Trophoblast cell (in vitro differentiated cells and primary cell): ENCODE data around the gene IL23A.

Experiments
- DNase-seq, 2 donors: peaks; one replicate each; pipeline ENCODE4 v3.0.0-alpha.2; 2016
- H2AFZ ChIP-seq: 2 replicates; pipeline ENCODE4 v1.6.1; 2013; ENCODE audit warnings: low read length, moderate library complexity, mild to moderate bottlenecking; ENCODE audit not compliant: insufficient read depth, poor library complexity
- H2AK5ac ChIP-seq: 2 replicates; pipeline ENCODE4 v1.6.1; 2013; ENCODE audit warnings: mild to moderate bottlenecking, low read length
- H2BK120ac ChIP-seq: 2 replicates; pipeline ENCODE4 v1.6.1; 2013; ENCODE audit warnings: low read length, mild to moderate bottlenecking, moderate library complexity; ENCODE audit not compliant: insufficient read depth, poor library complexity
- H2BK12ac ChIP-seq: 2 replicates; pipeline ENCODE4 v1.6.1; 2013; ENCODE audit warnings: mild to moderate bottlenecking, low read length, moderate library complexity
- H2BK5ac ChIP-seq: 2 replicates; pipeline ENCODE4 v1.6.1; 2013; ENCODE audit warnings: low read length, low read depth, moderate library complexity, mild to moderate bottlenecking; ENCODE audit not compliant: poor library complexity
- H3K14ac ChIP-seq: 2 replicates; pipeline ENCODE4 v1.6.1; 2013; ENCODE audit warnings: mild to moderate bottlenecking, low read length
- H3K18ac ChIP-seq: 2 replicates; pipeline ENCODE4 v1.6.1; 2013; ENCODE audit warnings: mild to moderate bottlenecking, low read length
- H3K23ac ChIP-seq: 2 replicates; pipeline ENCODE4 v1.6.1; 2013; ENCODE audit warnings: low read length
- H3K27ac ChIP-seq: 2 replicates; pipeline ENCODE4 v1.5.1; 2013; ENCODE audit warnings: low read depth, mild to moderate bottlenecking, inconsistent platforms, low read length, moderate library complexity
- H3K27me3 ChIP-seq: 2 replicates; pipeline ENCODE4 v1.6.1; 2013; ENCODE audit warnings: inconsistent platforms, mild to moderate bottlenecking, low read length, moderate library complexity; ENCODE audit not compliant: insufficient read depth
- H3K36me3 ChIP-seq, 2 experiments: 1 replicate in 1 of 2; 2 replicates in 1 of 2; pipeline ENCODE4 v1.6.1; 2013; ENCODE audit warnings: low read length in 2 of 2, mild to moderate bottlenecking in 2 of 2, moderate library complexity in 1 of 2; ENCODE audit not compliant: insufficient read depth in 2 of 2, control insufficient read depth in 1 of 2
- H3K4ac ChIP-seq: 2 replicates; pipeline ENCODE4 v1.6.1; 2013; ENCODE audit warnings: low read depth, mild to moderate bottlenecking, low read length, moderate library complexity
- H3K4me1 ChIP-seq, 2 experiments: 1 replicate in 1 of 2; 2 replicates in 1 of 2; pipeline ENCODE4 v1.6.1; 2013; ENCODE audit warnings: low read length in 2 of 2, mild to moderate bottlenecking in 2 of 2, moderate library complexity in 1 of 2; ENCODE audit not compliant: insufficient read depth in 2 of 2, control insufficient read depth in 1 of 2
- H3K4me2 ChIP-seq: 2 replicates; pipeline ENCODE4 v1.6.1; 2013; ENCODE audit warnings: inconsistent platforms, mild to moderate bottlenecking, low read length, moderate library complexity
- H3K4me3 ChIP-seq: 2 replicates; pipeline ENCODE4 v1.5.1; 2013; ENCODE audit warnings: mild to moderate bottlenecking, low read depth, low read length, inconsistent platforms
- H3K79me1 ChIP-seq: one replicate; pipeline ENCODE4 v1.6.1; 2013; ENCODE audit warnings: low read length
- H3K79me2 ChIP-seq: 2 replicates; pipeline ENCODE4 v1.6.1; 2013; ENCODE audit warnings: low read length, mild to moderate bottlenecking; ENCODE audit not compliant: control insufficient read depth, insufficient read depth, poor library complexity
- H3K9ac ChIP-seq: 2 replicates; pipeline ENCODE4 v1.6.1; 2013; ENCODE audit warnings: mild to moderate bottlenecking, low read length
- H3K9me3 ChIP-seq: 2 replicates; pipeline ENCODE4 v1.6.1; 2013; ENCODE audit warnings: low read depth, mild to moderate bottlenecking, control low read depth, inconsistent platforms, low read length; ENCODE audit not compliant: insufficient read depth
- H4K12ac ChIP-seq: 2 replicates; pipeline ENCODE4 v1.6.1; 2013; ENCODE audit warnings: low read depth, mild to moderate bottlenecking, low read length, moderate library complexity
- H4K8ac ChIP-seq: 2 replicates; pipeline ENCODE4 v1.6.1; 2013; ENCODE audit warnings: low read depth, mild to moderate bottlenecking, low read length, moderate library complexity
- H4K91ac ChIP-seq: one replicate; pipeline ENCODE4 v1.6.1; 2013; ENCODE audit warnings: low read depth, mild to moderate bottlenecking, low read length, moderate library complexity
- WGBS: extraction: QIAGEN DNeasy Blood & Tissue Kit; methylation state at CpG from one replicate; pipeline ENCODE4 v1.1.7; 2013; ENCODE audit warnings: missing lambda C conversion rate; ENCODE audit not compliant: insufficient read length, insufficient coverage; ENCODE audit errors: extremely low coverage; 5-methylcytosine and 5-hydroxymethylcytosine counted together

IL23A gene

GRCh38 chr12:56311003-56311402 is 27.7 kb upstream of the IL23A start:
- H3K18ac ChIP-seq = no peak overlapping the region
- no peak overlapping the region for H3K27ac ChIP-seq
- no peak overlapping the region for H2BK12ac ChIP-seq
- DNase-seq = no peak
- H3K79me1 ChIP-seq = peaks cover 8% of the 10 kb centered on the region
- peaks cover 12% of the 10 kb centered on the region for H3K79me2 ChIP-seq
- H4K8ac ChIP-seq = no peak overlapping the region
- H3K4me3 ChIP-seq = no peak overlapping the region
- no peak overlapping the region for H3K9ac ChIP-seq
- peaks cover 24 to 46% of the 10 kb centered on the region in 2 experiments for H3K36me3 ChIP-seq
- no CpG with 5 or more reads among the region's 12 CpGs for WGBS
- no peak overlapping the region for H2BK120ac ChIP-seq
- H4K91ac ChIP-seq = no peak overlapping the region
- no peaks in the 10 kb centered on the region for H3K27me3 ChIP-seq
- no peak overlapping the region for H3K14ac ChIP-seq
- no peak overlapping the region for H3K4ac ChIP-seq
- H3K9me3 ChIP-seq = no peaks in the 10 kb centered on the region
- no peak overlapping the region for H2AFZ ChIP-seq
- no peak overlapping the region for H2AK5ac ChIP-seq
- no peak overlapping the region for H4K12ac ChIP-seq
- H2BK5ac ChIP-seq = no peak overlapping the region
- H3K4me1 ChIP-seq = peaks cover 4 to 5% of the 10 kb centered on the region in 2 experiments
- H3K4me2 ChIP-seq = no peak overlapping the region
- H3K23ac ChIP-seq = no peak overlapping the region

- Histone ChIP-seq H3K79me2 (peaks cover 12% of the 10 kb centered on the region), H2BK120ac (peak overlapping the region; percentile 73), H3K4me3 (peak overlapping the region; percentile 97), H2AFZ (peak overlapping the region; percentile 80), H3K27ac (peak overlapping the region; percentile 83), H3K9ac (peak overlapping the region; percentile 99), H4K8ac (peak overlapping the region; percentile 94), H4K12ac (peak overlapping the region; percentile 71), H2AK5ac (peak overlapping the region; percentile 91), H3K4ac (peak overlapping the region; percentile 84), H3K18ac (peak overlapping the region; percentile 87), H3K14ac (peak overlapping the region; percentile 95), H3K4me2 (peak overlapping the region; percentile 92), H3K23ac (peak overlapping the region; percentile 8), H2BK12ac (no peak overlapping the region), H3K27me3 (no peaks in the 10 kb centered on the region), H3K36me3 (peaks cover 13 to 25% of the 10 kb centered on the region in 2 experiments), H3K9me3 (no peaks in the 10 kb centered on the region), H3K4me1 (peaks cover 6 to 8% of the 10 kb centered on the region in 2 experiments), H4K91ac (peak overlapping the region; percentile 80), H3K79me1 (peaks cover 9% of the 10 kb centered on the region), H2BK5ac (peak overlapping the region; percentile 75)
- no CpG with 5 or more reads among the region's 11 CpGs for WGBS
- DNase-seq = no peak
These were observed 23.4 kb upstream of the IL23A start for GRCh38 chr12:56315249-56315621.

- Histone ChIP-seq H3K18ac (peak within 1 kb of the TSS; percentile 87), H2BK5ac (peak within 1 kb of the TSS; percentile 75), H3K4ac (peak within 1 kb of the TSS; percentile 84), H3K27ac (peak within 1 kb of the TSS; percentile 83), H4K91ac (peak within 1 kb of the TSS; percentile 80), H2AFZ (peak within 1 kb of the TSS; percentile 80), H2AK5ac (peak within 1 kb of the TSS; percentile 91), H3K4me1 (peaks cover 6 to 8% of the 10 kb centered on the region in 2 experiments), H3K14ac (peak within 1 kb of the TSS; percentile 95), H3K23ac (peak within 1 kb of the TSS; percentile 8), H3K9ac (peak within 1 kb of the TSS; percentile 99), H3K27me3 (no peaks in the 10 kb centered on the region), H3K4me2 (peak within 1 kb of the TSS; percentile 92), H4K12ac (peak within 1 kb of the TSS; percentile 71), H4K8ac (peak within 1 kb of the TSS; percentile 94), H3K79me1 (peaks cover 9% of the 10 kb centered on the region), H2BK12ac (peak within 1 kb of the TSS; percentile 11), H2BK120ac (peak within 1 kb of the TSS; percentile 73), H3K79me2 (peaks cover 12% of the 10 kb centered on the region), H3K4me3 (peak within 1 kb of the TSS; percentile 97), H3K9me3 (no peaks in the 10 kb centered on the region), H3K36me3 (peaks cover 11 to 19% of the 10 kb centered on the region in 2 experiments)
- no CpG with 5 or more reads among the region's 62 CpGs for WGBS
- DNase-seq = peak; percentile 99
These were observed 22.8 kb upstream of the IL23A start, which contains the start of gene CNPY2 for GRCh38 chr12:56315622-56316473. Gene CNPY2 (minus strand): TSS chr12:56315988. CDS start chr12:56315217, 771 bp downstream.

- Histone ChIP-seq H3K9ac (no peak overlapping the region), H2BK12ac (no peak overlapping the region), H3K23ac (no peak overlapping the region), H4K12ac (no peak overlapping the region), H3K79me1 (peaks cover 9% of the 10 kb centered on the region), H3K27ac (no peak overlapping the region), H4K91ac (no peak overlapping the region), H3K4me3 (no peak overlapping the region), H3K36me3 (peaks cover 6 to 10% of the 10 kb centered on the region in 2 experiments), H2AFZ (no peak overlapping the region), H3K9me3 (no peaks in the 10 kb centered on the region), H3K4me1 (peaks cover 6 to 8% of the 10 kb centered on the region in 2 experiments), H3K4ac (no peak overlapping the region), H3K27me3 (no peaks in the 10 kb centered on the region), H3K4me2 (no peak overlapping the region), H4K8ac (no peak overlapping the region), H3K79me2 (peaks cover 12% of the 10 kb centered on the region), H2BK5ac (no peak overlapping the region), H3K18ac (no peak overlapping the region), H2AK5ac (no peak overlapping the region), H3K14ac (no peak overlapping the region), H2BK120ac (no peak overlapping the region)
- no peak for DNase-seq
- WGBS = no CpG with 5 or more reads among the region's 3 CpGs
These were observed 21.0 kb upstream of the IL23A start for GRCh38 chr12:56317675-56318074.
